ENCODE measurements around the gene JAZF1. TPM values are rescaled to one million over a fixed set of nuclear protein-coding genes. Genes with fewer than 3 reads are reported as not detected.
A peak's percentile ranks its signal among the peaks of the same experiment; 100 is the strongest.

JAZF1 gene
- total and polyA plus RNA-seq, 2 donors, result 3.9 to 14.5 TPM

DNA sequence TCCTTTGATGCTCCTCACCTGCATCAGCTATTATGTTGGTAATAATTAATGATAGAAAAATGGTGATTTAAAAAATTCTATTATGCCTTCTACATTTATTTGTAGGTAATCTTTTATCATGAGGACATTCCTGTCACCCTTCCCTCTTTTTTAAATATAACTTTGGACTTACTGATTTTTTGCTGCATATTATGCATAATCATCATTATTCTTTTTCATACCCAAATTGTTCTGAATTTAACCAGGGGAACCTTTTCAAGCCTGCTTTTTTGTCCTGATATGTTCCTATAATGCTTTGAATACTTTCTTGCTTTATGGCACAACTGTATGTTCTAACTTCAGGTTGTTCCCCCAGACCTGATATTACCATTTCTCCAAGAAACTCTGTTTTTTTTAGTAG is 392.2 kb downstream of the JAZF1 start:
- Histone ChIP-seq H3K4me3 (ENCODE audit: low read length in 2 of 2) (no peak overlapping the region), H3K36me3 (ENCODE audit: control insufficient read depth in 2 of 2, insufficient read depth in 2 of 2, low read length in 1 of 2) (peaks cover 7 to 30% of the 10 kb centered on the region in 2 donors), H3K9me3 (ENCODE audit: control insufficient read depth in 2 of 2, insufficient read depth in 1 of 2, low read length in 1 of 2) (no peaks in the 10 kb centered on the region), H3K27me3 (ENCODE audit: control insufficient read depth in 2 of 2, insufficient read depth in 1 of 2, low read length in 1 of 2) (no peaks in the 10 kb centered on the region), H3K27ac (ENCODE audit: low read depth in 1 of 2, low read length in 1 of 2) (no peak overlapping the region), H3K4me1 (ENCODE audit: control insufficient read depth in 2 of 2, insufficient read depth in 2 of 2, low read length in 2 of 2) (no peaks in the 10 kb centered on the region)
- no peak for DNase-seq (ENCODE audit: low read depth in 6 of 9, low spot score in 9 of 9)

DNA sequence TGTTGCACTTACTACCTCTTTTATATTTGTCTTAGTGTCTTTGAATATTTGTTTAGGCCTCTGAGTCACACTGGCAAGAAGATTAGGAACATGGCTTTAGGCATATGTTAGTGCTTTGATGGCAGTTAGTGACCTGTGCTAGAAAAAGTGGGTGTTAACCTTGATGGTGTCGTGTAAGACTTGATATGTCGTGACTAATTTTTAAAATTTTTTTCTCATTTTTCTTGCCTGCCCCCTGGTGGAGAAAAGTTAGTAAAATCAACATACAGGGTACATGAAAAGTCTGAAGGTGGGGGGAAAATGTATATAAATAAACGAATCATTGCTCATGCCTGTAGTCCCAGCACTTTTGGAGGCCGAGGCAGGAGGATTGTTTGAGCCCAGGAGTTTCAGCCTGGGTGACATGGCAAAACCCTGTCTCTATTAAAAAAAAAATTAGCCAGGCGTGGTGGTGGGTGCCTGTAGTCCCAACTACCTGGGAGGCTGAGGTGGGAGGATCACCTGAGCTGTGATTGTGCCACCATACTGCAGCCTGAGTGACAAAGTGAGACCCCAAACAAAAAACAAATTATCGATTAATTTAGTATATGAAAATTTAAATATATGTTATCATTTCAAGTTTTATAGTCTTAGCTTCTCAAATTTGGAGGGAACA is 396.1 kb downstream of the JAZF1 start:
- peak in 8 of 9 donors; percentile 5 to 61 (median 22) for DNase-seq (ENCODE audit: low read depth in 6 of 9, low spot score in 9 of 9)

DNA sequence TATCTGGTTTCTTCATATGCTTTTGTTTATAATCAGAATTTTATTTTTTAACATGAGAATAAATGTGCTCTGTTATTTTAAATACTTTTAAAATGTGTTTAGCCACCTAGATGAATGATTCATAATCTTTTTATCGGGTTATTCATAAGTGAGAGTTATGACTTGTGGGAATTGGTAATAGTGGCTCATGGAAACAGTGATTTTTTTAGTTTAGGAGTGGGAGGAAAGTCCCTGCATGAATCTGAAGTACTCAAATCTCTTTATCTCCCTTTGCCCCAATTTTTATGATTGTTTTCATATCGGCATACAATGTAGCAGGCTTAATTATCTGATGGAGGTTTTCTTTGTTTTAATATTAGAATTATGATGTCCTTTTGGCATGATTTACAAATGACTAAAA is 397.7 kb downstream of the JAZF1 start:
- no peak overlapping the region for H3K4me3 ChIP-seq (ENCODE audit: low read length in 2 of 2)
- 94% methylated on average over 2 of the region's 2 CpGs for WGBS
- H3K27me3 ChIP-seq (ENCODE audit: control insufficient read depth in 2 of 2, insufficient read depth in 1 of 2, low read length in 1 of 2), result no peaks in the 10 kb centered on the region
- H3K36me3 ChIP-seq (ENCODE audit: control insufficient read depth in 2 of 2, insufficient read depth in 2 of 2, low read length in 1 of 2), result peaks cover 0 to 15% of the 10 kb centered on the region in 2 donors
- no peaks in the 10 kb centered on the region for H3K4me1 ChIP-seq (ENCODE audit: control insufficient read depth in 2 of 2, insufficient read depth in 2 of 2, low read length in 2 of 2)
- DNase-seq (ENCODE audit: low read depth in 6 of 9, low spot score in 9 of 9), result no peak
- no peaks in the 10 kb centered on the region for H3K9me3 ChIP-seq (ENCODE audit: control insufficient read depth in 2 of 2, insufficient read depth in 1 of 2, low read length in 1 of 2)
- H3K27ac ChIP-seq (ENCODE audit: low read depth in 1 of 2, low read length in 1 of 2), result no peak overlapping the region

More for the DNA sequence above, 396.1 kb downstream of the JAZF1 start:
- 68% methylated on average over 6 of the region's 6 CpGs for WGBS
- Histone ChIP-seq H3K36me3 (ENCODE audit: control insufficient read depth in 2 of 2, insufficient read depth in 2 of 2, low read length in 1 of 2) (peaks cover 0 to 15% of the 10 kb centered on the region in 2 donors), H3K27ac (ENCODE audit: low read depth in 1 of 2, low read length in 1 of 2) (no peak overlapping the region), H3K9me3 (ENCODE audit: control insufficient read depth in 2 of 2, insufficient read depth in 1 of 2, low read length in 1 of 2) (no peaks in the 10 kb centered on the region), H3K4me1 (ENCODE audit: control insufficient read depth in 2 of 2, insufficient read depth in 2 of 2, low read length in 2 of 2) (no peaks in the 10 kb centered on the region), H3K27me3 (ENCODE audit: control insufficient read depth in 2 of 2, insufficient read depth in 1 of 2, low read length in 1 of 2) (no peaks in the 10 kb centered on the region), H3K4me3 (ENCODE audit: low read length in 2 of 2) (no peak overlapping the region)

DNA sequence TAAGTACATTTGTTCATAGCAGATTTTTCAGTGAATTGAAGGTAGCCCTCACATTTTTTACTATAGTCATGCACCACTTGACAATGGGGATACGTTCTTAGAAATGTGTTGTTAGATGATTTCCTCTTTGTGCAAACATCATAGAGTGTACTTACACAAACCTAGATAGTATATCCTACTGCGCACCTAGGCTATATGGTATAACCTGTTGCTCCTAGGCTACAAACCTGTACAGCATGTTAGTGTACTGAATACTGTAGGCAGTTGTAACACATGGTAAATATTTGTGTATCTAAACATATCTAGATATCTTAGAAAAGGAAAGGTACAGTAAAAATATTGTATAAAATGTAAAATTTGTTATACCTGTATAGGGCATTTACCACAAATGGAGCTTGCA is 399.4 kb downstream of the JAZF1 start:
- WGBS, result over 99% methylated on average over 2 of the region's 2 CpGs
- Histone ChIP-seq H3K27ac (ENCODE audit: low read depth in 1 of 2, low read length in 1 of 2) (no peak overlapping the region), H3K4me1 (ENCODE audit: control insufficient read depth in 2 of 2, insufficient read depth in 2 of 2, low read length in 2 of 2) (no peaks in the 10 kb centered on the region), H3K27me3 (ENCODE audit: control insufficient read depth in 2 of 2, insufficient read depth in 1 of 2, low read length in 1 of 2) (no peaks in the 10 kb centered on the region), H3K9me3 (ENCODE audit: control insufficient read depth in 2 of 2, insufficient read depth in 1 of 2, low read length in 1 of 2) (no peaks in the 10 kb centered on the region), H3K4me3 (ENCODE audit: low read length in 2 of 2) (no peak overlapping the region), H3K36me3 (ENCODE audit: control insufficient read depth in 2 of 2, insufficient read depth in 2 of 2, low read length in 1 of 2) (peaks cover 0 to 7% of the 10 kb centered on the region in 2 donors)
- DNase-seq (ENCODE audit: low read depth in 6 of 9, low spot score in 9 of 9), result no peak

Other genes starting within 250 kb of the JAZF1 start
- gene CREB5, start 231.7 kb upstream of the JAZF1 start, total RNA-seq, result 1.1 TPM
- 5.4 TPM for gene CREB5, start 231.7 kb upstream of the JAZF1 start, polyA plus RNA-seq

All from thymus (tissue), 11 donors.